SHP77 treated with DMSO at 0.1 percent for 48 hours (cell line): ENCODE measurements around the gene ANXA6.

ENCODE experiments used
- DNase-seq: peaks from one replicate; lab custom pipeline; 2025; lab: John Stamatoyannopoulos, UW

Gene ANXA6

DNA sequence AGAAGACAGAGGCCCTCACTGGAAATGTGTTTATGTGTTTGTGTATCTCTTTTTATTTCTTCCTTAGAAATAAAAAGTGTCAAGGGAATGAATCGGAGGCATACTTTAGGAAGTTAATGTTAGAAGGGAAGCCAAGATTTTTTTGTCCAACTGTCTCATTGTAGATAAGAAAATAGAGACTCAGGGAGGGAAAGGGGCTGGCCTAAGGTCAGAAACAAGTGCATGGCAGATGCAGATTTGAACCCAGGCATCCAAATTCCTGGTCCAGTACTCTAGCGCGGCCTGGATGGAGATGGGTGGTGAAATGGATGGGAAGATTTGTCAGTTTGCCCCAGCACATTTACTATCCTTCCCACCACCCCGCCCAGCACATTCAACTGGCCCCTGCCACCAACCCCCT, 56.9 kb downstream of the ANXA6 start:
- no peak for DNase-seq

DNA sequence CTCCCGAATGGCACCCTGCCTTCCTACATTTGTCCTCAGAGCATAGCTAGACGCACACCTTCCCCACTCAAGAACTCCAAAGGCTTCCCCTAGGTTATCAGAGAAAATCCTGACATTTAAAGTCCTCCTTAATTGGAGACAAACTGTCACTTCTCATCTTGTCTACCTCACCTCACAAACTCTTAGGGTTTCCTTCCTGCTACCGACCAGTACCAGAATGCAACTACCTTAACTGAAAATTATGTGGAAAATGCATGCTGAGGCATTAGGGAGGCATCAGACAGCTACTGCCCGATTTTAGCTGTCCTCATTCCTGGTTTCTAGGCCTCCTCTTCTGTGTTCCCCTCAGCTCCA, 58.8 kb downstream of the ANXA6 start:
- DNase-seq: no peak

DNA sequence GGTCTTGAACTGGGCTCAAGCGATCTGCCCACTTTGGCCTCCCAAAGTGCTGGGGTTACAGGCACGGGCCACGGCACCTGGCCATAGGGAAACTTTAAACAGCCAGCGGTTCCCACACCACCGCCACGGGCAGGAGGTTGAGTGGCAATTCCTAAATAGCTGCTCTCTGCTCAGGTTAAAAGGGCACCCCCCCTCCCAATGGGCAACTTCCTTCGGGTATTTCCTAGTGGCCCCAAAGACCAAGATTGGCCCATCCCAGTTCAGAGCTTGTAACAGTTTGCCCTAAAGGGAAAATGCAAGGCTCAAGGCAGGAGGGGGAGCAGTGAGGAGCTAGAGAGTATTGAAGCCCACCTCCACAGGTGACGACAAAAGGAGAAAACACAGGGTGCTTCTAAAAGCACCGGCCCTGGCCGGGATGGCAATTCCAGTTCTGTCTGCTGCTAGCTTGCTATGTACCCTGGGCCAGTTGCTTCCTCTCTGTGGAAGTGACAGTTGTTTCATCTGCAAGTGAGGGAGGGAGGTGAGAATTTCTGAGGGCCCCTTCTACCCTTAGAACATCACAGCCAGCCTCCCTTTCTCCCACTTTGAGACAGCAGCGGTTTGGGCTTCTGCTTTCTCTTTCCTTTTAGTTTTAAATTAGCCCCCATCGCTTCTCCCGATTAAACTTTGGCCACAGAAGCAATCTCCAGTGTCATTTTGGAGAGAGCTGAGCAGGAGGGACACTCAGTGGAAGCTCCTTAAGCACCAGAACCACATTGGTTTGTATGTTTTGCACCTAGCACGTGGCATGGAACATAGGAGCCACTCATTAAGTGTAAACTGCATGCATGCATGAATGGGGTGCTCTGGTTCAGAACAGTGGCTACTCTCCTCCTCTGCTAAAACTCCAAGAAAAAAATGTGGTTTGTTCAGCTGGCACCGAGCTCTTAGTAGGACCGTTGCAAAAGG, 59.5 kb downstream of the ANXA6 start:
- DNase-seq: no peak

DNA sequence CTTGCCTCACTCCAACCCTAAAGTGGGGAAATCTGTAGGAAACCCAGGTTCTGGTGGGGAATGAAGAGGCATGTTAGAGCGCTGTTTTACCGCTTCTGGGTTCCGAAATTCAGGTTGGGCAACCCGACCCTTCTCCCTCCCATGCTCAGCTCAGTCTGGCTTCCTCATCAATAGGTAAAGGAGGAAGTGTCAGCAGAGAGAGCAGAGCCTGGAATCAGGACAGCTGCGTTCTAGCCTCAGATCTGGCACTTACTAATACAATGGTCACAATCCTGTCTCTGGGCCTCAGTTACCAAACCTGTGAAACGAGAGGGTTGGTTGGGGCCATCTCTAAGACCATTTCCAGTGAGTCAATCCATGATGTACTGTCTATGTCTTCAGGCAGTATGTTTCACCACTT, 60.5 kb downstream of the ANXA6 start:
- no peak for DNase-seq

DNA sequence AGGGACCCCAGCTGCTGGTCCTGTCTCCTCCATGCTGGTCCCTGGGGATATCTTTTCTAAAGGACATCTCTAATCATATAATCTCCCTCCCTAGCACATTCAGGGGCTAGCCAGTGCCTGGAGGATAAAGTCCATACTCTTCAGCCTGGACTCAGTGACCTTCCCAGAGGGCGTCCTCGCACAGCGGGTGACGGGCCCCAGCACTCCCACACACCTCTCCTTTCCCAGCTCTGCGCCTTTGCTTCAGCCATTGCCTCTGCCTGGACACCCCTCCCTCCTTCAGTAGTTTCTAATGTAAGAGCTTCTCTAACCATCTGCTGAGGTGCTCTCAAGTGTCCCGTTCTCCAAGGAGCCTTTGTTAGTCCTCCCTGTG, 61.6 kb downstream of the ANXA6 start:
- no peak for DNase-seq

DNA sequence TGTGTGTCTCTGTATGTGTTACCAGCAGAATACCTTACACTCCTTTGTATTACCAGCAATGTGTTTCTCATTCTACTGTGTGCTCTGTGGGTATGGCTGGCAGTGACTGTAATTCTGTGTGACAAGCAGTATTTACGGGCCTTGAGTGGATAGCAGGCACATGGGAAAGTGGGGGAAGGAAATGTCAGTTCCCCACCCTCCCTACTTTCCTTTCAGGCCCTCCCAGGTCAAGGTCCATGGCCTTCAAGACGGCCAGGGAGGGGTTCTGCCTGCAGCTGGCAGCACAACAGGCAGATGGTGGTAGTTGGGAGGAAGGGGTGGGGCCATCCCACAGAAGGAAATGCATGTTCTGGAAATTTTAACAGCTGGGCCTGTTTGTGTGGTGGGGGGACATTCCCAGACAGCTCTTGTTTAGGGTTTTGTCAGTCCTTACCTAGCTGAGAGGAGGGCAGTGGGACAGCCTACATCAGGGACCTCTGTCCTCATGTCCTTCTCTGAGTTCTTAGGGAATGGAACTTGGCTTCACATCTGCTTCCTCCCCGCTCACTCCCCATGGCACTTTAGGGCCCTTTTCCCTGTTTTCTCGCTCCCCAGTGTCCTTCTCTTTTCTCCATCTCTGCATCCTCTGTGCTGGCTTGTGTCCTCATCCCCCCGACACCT, 62.1 kb downstream of the ANXA6 start:
- no peak for DNase-seq

DNA sequence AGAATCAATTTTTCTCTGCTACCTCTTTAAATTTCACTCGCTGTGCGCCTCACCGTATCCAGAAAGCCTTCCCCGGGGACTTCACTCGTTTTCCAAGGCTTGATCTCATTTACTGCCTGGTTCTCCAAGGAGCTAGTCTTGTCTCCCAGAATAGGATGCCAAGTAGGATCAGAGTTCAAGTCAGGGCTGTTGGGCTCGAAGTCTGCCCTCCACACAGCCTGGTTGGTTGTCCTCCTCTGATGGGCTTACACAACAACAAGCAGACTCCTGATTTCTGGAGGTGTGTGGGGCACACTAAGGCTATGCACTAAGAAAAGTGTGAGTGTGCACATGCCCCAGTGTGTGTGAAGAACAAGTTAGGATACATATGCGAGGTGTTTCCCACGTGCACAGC, 62.7 kb downstream of the ANXA6 start:
- no peak for DNase-seq

DNA sequence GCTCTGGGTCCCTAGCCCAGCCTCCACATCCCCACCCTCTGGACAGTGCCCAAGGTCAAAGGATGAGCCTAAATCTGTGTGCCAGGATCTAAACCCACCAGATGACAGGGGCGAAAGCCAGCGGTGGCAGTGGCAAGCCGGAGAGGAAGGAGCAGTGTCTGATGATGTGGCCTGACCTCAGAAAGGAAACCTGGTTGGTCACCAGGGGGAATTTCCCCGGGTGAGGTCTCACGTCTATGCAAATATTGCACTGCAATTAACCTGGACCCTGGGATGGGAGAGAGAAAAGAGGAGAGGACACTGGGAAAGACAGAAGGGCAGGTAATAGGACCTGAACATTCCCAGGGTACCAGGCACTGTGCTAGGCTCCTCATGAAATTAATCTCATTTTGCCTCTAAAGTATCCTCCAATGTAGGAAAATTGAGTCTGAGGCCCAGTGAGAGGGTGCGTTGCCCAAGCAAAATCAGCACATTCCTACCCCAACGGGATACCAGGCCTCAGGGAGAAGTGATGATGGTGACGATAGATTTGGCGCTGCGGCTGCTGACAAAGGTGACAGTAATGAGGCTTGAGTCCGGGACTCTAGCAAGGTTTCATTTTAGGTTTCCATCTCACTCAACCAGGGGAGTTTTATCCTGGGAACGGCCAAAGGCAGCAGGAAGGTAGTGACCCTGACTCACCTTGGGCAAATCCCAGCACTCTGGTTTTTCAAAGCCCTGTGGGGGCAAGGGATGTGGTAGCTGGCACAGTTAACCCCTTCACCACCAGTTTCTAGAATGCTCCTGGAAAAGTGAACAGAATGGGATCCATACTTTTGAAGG, 63.3 kb downstream of the ANXA6 start:
- DNase-seq: no peak

DNA sequence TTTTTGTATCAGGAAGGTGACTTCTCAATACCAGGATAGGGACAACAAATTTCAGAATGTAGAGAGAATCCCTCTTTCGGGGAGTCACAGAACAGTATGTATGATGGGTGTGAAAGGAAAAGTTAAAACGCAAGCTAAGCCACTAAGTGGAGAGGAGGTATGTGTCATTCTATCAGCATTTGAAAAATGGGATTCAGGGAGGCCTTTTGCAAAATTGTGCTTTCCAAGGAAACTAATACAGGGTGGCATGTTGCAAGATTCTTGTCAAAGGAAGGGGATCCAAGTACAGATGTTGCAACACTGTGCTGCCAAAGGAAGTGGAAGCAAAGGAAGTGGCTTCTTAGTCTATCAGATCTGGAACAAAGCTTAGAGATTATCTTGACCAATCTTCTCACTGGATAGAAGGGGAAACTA, 64.1 kb downstream of the ANXA6 start:
- no peak for DNase-seq

DNA sequence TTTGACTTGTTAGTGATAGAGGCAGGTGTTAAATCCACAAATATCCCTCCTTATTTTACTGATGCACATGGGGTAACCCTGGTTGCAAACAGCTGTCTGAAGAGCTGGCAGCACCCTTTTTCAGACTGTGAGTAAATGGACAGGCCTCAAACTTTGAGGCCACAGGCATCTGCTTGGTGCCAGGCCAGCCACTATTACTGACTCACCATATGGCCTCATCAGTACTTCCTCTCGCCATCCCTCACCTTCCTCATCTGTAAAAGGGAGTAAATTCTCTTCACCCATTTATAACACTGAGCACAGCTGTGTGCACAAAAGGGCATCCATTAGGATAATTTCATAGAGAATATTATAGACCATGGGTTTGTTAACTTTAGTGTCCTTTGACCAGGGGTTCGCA, 64.8 kb downstream of the ANXA6 start:
- no peak for DNase-seq

DNA sequence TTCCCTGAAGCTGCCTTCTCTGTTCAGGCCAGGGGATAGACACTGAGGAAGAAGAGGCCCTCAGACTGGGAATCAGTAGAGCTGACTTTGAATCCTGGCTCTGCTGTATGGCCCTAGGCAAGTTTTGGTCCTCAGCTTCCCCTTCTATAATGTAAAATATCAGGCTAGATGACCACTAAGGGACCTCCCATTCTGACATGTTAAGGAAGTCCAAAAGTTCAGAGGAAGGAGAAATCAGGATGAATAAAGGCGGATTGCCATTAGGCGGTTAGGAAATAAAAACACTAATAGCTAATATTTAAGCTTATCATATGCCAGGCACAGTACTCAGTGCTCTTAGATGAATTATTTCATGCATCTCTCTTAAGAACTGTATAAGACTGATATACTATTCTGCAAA, 67.9 kb downstream of the ANXA6 start:
- no peak for DNase-seq

DNA sequence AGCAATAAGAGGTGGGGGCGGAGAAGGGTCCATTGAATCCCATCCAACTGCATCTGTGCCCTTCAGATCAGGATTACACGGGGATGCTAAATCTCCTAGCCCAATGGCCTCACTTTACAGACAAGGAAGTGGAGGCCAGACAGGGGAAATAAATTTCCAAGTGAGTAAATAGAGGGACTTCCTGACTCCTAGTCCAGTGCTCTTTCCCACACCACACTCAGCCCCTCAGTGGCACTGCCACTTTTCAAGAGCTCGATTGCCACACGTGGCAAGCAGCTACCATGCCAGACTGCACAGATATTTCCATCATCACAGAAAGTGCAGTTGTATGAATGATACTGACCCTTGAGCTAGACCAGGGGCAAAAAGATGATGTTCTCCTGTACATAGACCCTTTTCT, 68.6 kb downstream of the ANXA6 start:
- no peak for DNase-seq

DNA sequence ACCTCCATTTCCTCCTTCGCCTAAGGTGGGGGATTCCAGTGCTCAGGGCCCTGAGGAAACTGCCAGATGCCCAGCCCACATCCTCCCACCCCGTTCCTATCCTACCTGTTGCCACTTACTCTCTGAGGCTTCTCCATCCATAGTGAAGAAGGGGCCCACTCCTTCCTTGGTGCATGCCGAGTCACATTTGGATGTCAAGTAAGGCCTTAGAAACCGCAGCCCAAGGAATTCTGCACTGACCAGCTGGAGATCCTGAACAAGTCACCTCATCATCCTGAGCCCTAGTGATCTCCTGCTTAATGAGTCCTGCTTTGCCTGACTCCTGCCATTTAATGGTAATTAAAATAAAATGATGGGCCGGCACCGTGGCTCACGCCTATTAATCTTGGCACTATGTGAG, 70.1 kb downstream of the ANXA6 start:
- DNase-seq: no peak

DNA sequence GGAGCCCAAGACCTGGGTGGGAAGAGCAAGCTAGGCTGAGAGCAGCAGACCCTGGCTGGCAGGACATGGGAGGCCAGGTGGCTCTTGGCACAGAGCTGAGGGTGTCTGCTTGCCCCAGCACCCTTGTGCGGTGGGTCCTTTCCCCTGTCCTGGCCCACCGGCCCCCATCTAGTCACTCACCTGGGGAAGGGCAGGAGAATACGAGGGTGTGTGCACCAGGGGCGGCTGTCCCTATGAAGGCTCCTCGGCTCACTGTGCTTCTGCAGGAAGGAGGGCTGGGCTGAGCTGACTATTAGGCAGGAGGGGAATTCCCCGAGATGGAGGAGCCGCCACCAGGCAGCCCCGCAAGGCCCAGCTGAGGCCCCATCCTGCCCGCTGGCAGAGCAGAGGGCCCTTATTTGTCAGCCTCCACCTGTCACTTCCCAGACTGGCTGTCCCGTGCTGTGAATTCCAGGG, 70.6 kb downstream of the ANXA6 start:
- DNase-seq: no peak

DNA sequence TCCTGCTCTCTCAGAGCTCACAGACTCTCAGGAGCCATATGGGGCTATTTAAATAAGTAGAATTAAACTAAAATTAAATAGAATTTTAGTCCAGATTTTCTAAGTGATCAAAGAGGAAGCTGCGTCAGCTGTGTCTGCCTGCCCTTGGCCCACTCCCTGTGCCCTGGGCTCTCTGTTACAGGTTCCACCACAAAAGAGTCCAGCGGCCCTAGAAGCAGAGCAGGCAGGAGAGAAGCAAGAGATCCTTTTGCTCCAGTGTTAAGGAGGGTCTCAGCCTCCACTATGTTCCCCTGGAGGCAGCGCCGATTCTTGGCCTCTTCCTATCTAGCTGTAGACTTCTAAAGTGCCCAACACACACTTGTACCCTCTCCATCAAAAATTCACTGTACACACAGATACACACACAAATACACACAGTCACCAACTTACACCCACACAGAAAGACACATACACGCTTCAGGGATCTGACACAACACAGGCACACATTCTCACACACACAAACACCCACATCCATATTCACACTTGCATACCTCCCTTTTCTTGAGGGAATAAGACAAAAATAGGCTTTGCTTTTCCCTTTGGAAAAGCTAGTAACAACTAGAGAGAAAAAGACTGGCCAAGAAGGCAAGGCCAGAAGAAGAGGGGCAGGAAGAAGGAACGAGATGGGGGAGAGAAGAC, 71.2 kb downstream of the ANXA6 start:
- DNase-seq: no peak

DNA sequence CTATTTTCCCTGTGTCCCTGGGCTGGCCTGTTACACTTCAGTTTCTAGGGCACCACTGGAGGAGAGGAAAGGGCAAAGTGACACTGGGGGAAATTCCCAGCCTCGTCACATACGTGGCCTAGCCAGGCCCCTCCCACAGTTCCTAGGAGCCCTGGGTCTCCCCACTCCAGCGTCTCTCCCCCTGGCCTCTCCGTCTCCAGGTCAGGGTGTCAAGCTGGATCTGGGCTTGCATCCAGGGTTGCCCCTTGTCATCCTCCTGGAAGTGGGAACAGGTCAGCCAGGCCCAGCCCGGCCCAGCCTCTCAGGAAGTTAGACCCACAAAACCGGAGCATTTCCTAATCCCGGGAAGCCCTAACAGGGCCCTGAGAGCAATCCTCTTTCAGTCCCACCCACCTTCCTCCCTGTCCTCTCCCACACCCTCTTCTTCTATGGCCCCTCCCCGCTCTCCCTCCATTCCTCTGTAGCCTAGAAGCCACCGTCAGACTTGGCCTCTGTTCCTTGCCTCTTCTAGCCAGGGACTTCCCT, 72.0 kb downstream of the ANXA6 start:
- DNase-seq: no peak

DNA sequence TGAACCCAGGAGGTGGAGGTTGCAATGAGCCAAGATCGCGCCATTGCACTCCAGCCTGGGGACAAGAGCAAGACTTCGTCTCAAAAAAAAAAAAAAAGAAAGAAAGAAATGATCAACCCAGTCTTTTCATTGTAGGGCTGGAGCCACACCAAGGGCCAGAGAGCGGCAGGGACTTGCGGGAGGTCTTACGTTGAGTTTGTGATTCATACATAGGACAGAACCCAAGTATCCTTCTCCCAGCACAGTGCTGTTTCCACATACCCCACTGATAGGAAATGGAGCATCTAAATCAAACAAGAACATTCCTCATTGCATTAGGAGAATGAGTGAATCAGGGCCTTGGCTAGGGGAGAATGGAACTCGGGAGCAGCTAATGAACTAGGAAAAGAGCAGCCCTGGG, 73.2 kb downstream of the ANXA6 start:
- DNase-seq: no peak

DNA sequence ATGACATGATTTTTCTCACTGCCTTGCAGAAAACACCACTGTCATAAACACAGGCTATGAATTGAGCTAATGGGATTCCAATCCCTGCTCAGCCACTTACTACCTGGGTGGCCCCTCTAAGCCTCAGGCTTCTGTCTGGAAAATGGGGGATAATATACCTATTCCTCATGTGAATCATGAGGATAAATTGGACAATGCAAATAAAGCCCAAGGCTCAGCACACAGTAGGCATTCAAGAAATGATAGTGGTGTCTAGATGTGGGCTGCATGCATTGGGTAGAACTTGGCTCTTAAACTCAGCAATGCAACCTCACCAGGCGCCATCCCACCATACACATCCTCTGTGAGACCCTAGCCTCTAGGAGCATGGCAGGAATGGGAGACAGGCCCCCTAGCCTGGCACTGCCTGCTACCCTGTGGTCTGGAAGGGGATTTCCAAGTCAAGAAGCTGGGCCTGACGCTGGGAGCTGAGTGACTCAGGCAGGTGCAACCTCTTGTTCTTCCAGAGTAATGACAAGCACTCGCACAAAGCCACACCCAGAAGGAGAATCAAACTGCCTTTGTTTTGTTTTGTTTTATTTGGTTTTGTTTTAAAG, 74.4 kb downstream of the ANXA6 start:
- DNase-seq: no peak

DNA sequence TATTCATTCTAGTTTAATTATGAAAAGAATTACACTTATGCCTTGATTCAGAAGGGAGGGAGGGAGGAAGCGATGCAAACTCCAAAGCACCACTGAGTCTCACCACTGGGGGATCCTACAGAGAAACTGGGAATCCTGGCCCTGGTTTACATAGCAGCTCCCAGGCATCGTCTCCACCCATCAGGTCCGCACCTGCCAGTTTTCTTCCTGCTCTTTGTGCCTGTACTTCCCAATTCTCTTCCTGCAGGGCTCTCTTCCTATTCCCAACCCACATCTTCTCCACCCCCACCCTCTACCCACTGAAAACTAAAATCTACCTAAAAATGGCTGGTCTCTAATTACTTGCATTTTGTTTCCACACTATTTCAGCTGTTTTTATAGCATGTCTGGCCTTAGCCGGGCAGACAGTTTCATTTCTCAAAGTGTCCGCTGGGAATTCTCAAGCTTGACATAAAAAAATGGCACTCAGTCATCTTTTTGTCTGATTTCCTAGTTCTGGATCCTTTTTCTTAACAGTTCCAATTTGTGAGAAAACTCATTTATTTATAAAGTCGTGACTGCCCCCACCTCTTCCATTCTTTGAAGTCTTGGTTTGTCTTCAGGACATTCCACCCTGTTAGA, 75.2 kb downstream of the ANXA6 start:
- peak; percentile 73 for DNase-seq

DNA sequence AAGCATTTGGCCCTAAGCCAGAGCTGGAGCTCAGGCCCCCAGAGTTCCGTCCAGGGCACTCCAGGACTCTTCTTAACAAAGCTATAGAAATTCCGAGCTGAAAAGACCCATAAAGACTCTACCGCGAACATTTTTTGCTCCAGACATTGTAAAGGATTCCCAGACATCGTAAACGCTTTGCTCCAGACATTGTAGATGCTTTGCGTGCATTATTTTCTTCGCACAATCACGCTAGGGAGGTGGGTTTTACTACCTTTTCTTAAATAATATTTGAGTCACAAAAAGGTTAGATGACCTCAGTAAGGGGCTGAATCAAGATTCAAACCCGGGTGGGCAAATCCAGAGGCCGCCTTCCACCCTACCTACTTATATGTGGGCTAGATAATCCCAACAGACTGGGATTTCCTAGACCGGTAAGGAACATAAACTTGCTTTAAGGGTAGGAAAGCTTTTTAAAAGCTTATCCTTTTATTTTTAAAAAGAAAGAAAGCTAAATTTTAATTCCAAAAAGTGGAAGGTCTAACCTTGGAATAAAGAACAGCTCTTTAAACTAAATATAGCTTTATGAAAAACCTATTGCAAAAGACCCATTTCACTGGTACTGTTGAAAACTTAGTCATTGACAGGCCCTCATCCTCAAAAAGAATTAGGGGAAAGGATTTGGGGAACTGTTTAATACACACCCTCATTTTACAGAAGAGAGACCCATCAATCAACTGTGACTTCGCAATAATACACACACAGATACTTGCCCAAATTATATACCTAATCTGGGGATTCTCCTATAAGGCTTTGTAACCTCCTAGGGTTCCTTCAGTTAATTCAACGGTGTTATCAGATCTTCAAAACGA, 75.9 kb downstream of the ANXA6 start:
- DNase-seq: peak; percentile 38
